Subcutaneous adipose tissue (tissue), 4 donors: ENCODE results near the gene FAM228A. TPM values are rescaled to one million over a fixed set of nuclear protein-coding genes. Genes with fewer than 3 reads are reported as not detected.

Experiments
- total RNA-seq, 4 donors: library from RNA; depleted of rRNA; stranded (reverse); fragments of >200 nt; gene quantifications; one replicate each; pipeline ENCODE4 v1.1.0, GENCODE V29; 2016
- TF ChIP-seq, protein P1 (sequence below): fragments of 450-650 bp; IDR thresholded peaks from one replicate; pipeline ENCODE4 v1.5.1; 2016; ENCODE audit warnings: low read depth, mild to moderate bottlenecking, control low read depth, antibody characterized with exemption, moderate library complexity

The FAM228A gene
- total RNA-seq, 4 donors from 2014 or later, result 1.0 to 8.2 (median 2.4) TPM

GRCh38 chr2:24225499-24226242 is 50.8 kb downstream of the FAM228A start:
- TF ChIP-seq, protein P1, sequence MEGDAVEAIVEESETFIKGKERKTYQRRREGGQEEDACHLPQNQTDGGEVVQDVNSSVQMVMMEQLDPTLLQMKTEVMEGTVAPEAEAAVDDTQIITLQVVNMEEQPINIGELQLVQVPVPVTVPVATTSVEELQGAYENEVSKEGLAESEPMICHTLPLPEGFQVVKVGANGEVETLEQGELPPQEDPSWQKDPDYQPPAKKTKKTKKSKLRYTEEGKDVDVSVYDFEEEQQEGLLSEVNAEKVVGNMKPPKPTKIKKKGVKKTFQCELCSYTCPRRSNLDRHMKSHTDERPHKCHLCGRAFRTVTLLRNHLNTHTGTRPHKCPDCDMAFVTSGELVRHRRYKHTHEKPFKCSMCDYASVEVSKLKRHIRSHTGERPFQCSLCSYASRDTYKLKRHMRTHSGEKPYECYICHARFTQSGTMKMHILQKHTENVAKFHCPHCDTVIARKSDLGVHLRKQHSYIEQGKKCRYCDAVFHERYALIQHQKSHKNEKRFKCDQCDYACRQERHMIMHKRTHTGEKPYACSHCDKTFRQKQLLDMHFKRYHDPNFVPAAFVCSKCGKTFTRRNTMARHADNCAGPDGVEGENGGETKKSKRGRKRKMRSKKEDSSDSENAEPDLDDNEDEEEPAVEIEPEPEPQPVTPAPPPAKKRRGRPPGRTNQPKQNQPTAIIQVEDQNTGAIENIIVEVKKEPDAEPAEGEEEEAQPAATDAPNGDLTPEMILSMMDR, result no peak

DNA sequence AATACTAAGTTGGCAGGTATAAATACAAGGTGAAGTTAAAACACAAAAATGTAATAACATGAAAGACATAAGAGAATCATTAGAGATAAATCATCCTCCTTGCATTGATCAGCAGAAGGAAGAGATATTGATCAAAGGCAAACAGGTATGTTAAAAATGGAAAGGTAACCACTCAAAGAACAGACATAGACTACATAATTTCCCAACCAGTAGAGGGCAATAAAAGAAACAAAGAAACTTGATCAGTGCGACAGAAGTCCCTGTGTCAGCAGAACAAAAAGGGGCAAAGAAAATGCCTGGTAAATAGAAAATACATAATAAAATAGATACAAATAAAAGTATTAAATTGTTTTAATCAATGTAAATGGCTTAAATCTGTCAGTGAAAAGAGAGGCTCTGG is 53.6 kb downstream of the FAM228A start:
- TF ChIP-seq, protein P1, result no peak

- TF ChIP-seq, protein P1, result no peak
Observed at GRCh38 chr2:24231461-24231881, 56.6 kb downstream of the FAM228A start.

DNA sequence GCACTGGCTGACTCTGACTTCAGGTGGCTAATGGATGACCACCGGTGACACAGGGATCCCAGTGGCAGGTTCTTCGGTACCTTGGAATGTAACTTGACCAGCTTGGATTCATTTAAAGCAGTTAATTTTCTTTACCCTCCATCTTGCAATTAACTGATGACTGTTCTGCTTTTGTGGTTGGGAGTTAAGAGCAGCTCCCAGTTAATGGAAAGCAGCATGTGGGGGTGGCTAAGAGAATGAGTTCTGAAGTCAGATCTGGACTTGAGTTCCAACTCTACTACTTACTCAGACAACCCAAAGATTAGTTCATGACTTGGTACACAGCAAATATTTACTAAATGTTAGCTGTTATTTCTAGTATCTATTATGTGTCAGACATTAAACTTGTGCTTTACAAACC is 58.5 kb downstream of the FAM228A start:
- TF ChIP-seq, protein P1, result no peak

DNA sequence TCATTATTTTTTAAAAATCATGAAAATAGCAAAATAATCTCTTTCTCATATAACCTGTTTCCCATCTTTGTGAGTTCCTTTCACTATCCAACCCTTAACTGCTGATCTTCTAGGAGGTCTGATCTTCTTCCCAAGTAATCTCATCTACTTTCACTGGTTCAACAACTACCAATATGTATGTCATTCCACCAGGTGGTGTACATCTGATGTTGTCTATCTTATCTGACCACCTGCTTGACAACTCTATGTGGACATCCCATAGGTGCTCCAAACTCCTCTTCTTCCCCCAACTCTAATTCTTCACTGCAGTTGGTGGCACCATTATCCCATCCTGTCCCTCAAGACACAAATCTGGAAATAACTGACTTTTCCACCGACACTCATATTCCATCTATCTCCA is 62.5 kb downstream of the FAM228A start:
- TF ChIP-seq, protein P1, result no peak

DNA sequence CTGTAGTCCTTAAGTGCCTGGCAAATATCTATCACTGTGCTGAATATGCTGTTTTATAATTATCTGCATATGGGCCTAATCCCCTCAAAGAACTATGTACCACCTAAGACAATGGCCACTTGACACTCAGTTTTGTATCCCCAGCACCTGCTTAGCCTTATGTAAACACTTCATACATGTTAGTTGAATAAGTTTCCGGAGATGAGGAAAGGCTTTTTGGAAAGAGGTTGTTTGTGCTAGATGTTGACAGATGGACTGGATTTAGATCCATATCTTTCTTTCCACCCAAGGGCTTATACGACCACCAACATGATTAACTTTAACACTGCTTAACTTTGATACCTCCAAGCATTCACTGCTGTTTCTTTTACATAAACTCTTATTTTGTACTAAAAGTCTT is 63.3 kb downstream of the FAM228A start:
- TF ChIP-seq, protein P1, result no peak

- TF ChIP-seq, protein P1, result no peak
Observed at GRCh38 chr2:24239553-24239952, 64.7 kb downstream of the FAM228A start.

Other genes with a start within 250 kb of the FAM228A start
- 10 to 100 TPM; 22.9 to 34.9 (median 28.5) TPM for gene ATAD2B, start 247.9 kb upstream of the FAM228A start, total RNA-seq
- 10 to 100 TPM; 13.9 to 17.9 (median 15.0) TPM for gene UBXN2A, start 234.6 kb upstream of the FAM228A start, total RNA-seq
- gene MFSD2B, start 165.0 kb upstream of the FAM228A start, total RNA-seq, result not detected
- gene WDCP, start 127.7 kb upstream of the FAM228A start, total RNA-seq, result 1 to 10 TPM; 3.8 to 6.5 (median 5.1) TPM
- gene FKBP1B, start 125.3 kb upstream of the FAM228A start, total RNA-seq, result 1 to 10 TPM; 3.6 to 8.7 (median 7.3) TPM
- gene SF3B6, start 98.7 kb upstream of the FAM228A start, total RNA-seq, result 100 to 1,000 TPM in 1 of 4 donors, 10 to 100 TPM in 3; 54.6 to 162 (median 89.1) TPM
- gene TP53I3, start 90.2 kb upstream of the FAM228A start, total RNA-seq, result 10 to 100 TPM; 10.4 to 26.8 (median 20.4) TPM
- gene PFN4, start 51.7 kb upstream of the FAM228A start, total RNA-seq, result 1 to 10 TPM in 1 of 4 donors, under 1 TPM in 1, not detected in 2; 0.85 to 1.3 TPM
- 10 to 100 TPM; 27.1 to 43.0 (median 37.1) TPM for gene FAM228B, start 51.6 kb upstream of the FAM228A start, total RNA-seq
- gene ITSN2, start 185.5 kb downstream of the FAM228A start, total RNA-seq, result 10 to 100 TPM; 51.5 to 69.9 (median 61.9) TPM